Loucy (cell line): ENCODE results near the gene FHIT.

ENCODE experiments used
- EZH2phosphoT487 ChIP-seq: fragments of 200-600 bp; IDR thresholded peaks from 2 replicates; pipeline ENCODE4 v1.6.1; 2018; ENCODE audit warnings: antibody characterized with exemption, mild to moderate bottlenecking, moderate library complexity, borderline replicate concordance
- TF ChIP-seq, protein P1 (sequence below): fragments of 200-600 bp; sonication (generic); conservative IDR thresholded peaks from 2 replicates; pipeline ENCODE4 v1.5.1; 2014; ENCODE audit warnings: mild to moderate bottlenecking, antibody characterized with exemption, low read length

DNA sequence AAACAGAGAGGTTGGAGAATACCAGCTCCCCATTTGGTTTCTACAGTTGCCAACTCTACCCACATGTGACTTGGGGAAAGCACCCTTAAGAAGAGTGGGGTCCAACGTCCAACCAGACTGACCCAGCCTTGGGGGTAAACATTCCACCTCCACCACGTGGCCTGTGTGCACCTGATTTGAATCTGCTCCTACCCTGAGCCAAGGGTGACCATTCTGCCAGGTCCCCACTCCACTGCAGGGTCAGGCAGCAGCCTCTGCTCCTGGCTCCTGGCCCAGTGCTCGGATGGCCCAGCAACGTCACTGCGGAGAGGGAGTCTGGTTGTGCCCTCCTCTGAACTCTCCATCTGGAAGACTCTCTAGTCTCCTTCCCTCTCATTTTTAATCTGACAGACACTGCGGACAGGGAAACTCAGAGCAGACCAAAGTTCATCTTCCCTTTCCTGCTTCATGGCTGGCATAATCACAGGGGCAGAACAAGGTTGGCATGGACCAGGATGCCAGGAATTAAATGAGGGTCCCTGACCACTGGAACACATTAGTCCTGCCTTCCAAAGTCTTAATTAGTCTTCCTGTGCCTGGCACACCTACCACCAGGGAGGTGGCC lies 29.4 kb downstream of the FHIT start:
- TF ChIP-seq, protein P1, sequence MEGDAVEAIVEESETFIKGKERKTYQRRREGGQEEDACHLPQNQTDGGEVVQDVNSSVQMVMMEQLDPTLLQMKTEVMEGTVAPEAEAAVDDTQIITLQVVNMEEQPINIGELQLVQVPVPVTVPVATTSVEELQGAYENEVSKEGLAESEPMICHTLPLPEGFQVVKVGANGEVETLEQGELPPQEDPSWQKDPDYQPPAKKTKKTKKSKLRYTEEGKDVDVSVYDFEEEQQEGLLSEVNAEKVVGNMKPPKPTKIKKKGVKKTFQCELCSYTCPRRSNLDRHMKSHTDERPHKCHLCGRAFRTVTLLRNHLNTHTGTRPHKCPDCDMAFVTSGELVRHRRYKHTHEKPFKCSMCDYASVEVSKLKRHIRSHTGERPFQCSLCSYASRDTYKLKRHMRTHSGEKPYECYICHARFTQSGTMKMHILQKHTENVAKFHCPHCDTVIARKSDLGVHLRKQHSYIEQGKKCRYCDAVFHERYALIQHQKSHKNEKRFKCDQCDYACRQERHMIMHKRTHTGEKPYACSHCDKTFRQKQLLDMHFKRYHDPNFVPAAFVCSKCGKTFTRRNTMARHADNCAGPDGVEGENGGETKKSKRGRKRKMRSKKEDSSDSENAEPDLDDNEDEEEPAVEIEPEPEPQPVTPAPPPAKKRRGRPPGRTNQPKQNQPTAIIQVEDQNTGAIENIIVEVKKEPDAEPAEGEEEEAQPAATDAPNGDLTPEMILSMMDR, result no peak
- no peak for TF ChIP-seq EZH2phosphoT487
